GM04504 (cell line): ENCODE data around the gene PSG1.
A peak's percentile ranks its signal among the peaks of the same experiment; 100 is the strongest.
"Not testable (repeated sequence)": the region's sequence is repeated elsewhere in the genome, so short reads cannot be mapped to it uniquely, and the experiment has no call there.

Experiments used
- DNase-seq: peaks from one replicate; pipeline ENCODE4 v3.0.0-alpha.2; 2012; ENCODE audit warnings: low read depth

The PSG1 gene

DNA sequence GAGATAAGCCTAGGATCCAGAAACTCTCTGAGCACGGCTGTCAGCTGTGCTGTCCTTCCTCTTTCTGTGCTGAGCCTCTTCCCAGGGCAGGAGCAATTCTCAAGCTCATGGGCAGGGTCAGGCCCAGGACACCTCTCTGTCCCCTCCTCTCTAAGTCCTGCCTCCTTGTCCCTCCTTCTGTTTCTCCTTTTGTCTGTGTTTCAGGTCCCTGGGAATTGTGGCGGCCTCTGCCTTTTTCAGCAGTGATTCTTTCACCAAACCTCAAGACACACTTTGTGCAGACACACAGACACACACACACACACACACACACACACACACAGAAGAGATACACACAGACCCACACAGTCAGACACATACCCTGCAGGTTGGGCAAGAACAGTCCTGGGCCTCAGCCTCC lies at the start of gene PSG1:
Gene PSG1 (minus strand): TSS at position 101 of the 400 bp plus-strand sequence. CDS start 132 bp downstream, outside the sequence.
- no peak for DNase-seq

DNA sequence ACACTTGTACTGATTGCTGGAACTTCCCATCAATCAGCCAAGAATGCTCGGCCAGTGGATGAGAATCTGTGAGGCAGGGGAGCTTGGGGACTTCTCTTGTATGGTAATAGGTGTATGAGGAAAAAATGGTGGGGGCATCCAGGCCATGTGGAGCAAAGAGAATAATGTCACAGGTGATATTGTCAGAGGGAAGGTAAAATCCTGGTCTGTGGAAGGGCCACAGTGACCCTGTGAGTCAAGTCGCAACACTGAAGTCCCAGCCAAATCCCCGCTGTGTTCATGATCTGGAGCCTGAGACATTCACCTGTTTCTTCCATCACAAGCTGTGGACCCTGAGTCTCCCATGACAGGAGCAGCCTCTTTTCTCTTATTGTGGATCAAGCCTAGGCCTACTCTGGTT lies 49.4 kb upstream of the PSG1 start:
- no peak for DNase-seq

DNA sequence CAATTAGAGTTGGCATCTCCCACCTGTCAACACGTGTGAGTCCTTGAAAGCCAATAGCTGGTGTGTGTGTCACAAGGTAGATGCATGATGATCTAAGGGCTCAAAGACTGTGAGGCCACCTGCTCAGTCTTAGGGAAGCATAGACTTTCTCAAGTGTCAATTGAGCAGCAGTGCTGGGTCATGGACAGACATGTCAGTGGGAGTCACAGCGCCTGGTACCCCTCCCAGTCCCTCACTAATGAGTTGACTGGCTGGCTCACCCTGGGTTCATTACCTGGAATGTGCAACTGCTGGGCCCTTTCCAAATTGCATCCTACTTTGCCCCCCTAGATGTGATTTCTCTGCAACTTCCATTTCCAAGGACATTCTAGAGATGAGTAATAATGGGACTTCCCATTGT lies 47.3 kb upstream of the PSG1 start:
- no peak for DNase-seq

DNA sequence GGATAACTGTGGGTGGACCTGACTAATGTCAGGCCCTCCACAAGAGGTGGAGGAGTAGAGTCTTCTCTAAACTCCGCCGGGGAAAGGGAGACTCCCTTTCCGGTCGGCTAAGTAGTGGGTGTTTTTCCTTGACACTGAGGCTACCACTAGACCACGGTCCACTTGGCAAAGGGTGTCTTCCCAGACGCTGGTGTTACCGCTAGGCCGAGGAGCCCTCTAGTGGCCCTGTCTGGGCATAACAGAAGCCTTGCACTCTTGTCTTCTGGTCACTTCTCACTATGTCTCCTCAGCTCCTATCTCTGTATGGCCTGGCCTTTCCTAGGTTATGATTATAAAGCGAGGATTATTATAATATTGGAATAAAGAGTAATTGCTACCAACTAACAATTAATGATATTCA lies 43.6 kb upstream of the PSG1 start:
- peak; percentile 59 for DNase-seq

DNA sequence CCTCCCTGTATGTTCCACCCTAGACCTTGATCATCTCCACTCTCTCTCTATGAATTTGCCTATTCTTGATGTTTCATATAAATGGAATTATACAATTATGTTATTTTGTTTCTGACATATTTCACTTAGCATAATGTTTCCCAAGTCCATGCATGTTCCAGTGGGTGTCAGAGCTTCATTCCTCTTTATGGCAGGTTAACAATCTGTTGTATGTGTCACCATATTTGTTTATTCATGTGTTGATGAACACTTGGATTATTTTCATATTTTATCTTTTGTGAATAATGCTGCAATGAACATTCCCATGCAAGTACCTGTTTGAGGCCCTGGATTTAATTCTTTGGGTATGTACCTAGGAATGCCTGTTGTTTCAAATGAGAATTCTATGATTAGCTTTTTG lies 41.5 kb upstream of the PSG1 start:
- DNase-seq: not testable (repeated sequence)

DNA sequence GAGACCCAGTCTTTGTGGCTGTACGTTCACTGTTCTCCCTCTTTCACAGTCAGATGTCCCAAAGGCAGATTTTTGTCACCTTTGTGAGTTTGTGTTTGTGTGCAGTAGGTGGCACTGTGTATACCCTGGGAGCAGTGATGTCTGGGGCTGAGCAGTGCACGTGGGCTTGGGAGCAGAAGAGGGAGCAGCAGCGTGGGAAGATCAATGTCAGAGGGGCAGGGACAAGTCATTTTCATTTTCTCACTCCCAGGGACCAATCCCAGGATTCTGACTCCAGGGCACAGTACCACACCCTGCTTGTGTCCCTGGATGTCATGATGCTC lies 40.2 kb upstream of the PSG1 start:
- no peak for DNase-seq

DNA sequence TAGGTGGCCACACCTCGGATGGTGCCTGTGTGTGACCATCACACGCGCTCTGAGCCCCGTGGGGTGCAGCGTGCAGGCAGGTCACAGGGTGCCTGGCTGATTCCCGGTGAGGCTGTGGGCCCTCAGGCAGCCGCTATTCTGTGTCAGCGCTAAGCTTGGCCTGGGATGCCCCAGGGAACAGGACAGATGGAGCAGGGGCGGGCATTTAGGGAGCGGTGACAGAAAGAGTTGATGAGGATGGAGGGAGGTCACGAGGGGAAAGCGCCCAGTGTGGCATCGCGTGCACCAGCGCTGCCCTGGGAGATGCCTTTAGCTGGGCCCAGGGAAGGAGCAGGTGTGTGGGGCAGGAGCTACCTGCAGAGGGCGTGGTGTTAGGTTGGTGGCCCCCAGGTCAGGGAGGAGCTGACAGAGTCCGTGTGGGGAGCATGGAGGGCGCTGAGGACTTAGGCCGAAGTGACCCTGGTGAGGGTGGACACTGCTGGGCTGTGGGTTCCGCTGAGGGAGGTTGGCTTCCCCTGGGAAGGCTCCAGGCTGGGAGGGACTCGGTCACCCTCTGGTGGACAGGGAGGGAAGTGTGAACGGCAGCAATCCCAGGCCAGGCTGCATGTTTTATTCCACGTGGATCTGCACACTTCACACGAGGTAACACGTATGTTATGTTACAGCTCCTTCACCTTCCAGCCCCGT lies 39.7 kb upstream of the PSG1 start:
- not testable (repeated sequence) for DNase-seq

DNA sequence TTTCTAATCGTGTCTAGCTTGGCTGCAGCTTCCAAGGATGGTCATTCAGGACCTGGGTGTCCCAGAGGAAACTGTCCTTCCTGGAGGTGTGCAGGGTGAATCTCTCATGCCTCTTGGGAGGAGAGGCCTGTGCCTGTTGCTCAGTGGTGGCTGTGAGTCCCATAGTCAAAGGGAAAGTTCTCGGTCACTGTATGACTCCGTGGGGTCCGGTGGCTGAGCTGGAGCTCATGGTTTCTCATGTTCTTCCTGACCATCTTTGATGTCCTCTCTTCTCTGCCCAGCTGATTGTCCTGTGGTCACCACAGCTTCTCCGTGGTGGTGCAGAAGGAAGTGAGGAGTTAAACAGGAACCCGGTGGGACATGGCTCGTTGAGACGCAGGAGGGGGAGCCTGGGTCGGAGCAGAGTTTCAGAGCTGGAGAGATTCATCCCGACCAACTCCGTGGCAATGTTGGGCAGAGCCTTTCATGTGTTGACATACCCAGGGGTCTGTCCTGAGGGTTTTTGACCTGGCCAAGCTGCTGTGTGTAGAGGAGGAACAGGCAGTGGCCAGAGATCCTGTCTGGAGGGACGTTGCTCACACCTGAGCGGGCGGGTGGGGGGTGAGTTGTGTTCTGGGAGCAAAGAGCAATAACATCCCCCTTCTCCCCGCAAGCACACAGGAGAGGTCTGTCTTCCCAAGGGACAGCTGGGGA lies 39.0 kb upstream of the PSG1 start:
- DNase-seq: not testable (repeated sequence)

DNA sequence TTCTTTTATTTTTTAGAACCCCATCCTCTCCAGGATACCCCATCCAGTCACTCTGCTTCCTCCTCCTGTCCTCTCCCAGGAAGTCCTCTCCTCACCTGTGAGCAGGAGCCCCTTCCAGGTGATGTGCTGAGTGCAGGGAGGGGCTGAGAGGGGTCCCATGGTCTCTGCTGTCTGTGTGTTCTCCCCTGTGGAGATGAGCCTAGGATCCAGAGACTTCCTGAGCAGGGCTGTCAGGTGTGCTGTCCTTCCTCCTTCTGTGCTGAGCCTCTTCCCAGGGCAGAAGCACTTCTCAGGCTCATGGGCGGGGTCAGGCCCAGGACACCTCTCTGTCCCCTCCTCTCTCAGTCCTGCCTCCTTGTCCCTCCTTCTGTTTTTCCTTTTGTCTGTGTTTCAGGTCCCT lies 38.1 kb upstream of the PSG1 start, which contains the start of gene PSG6:
Gene PSG6 (minus strand): TSS at position 261 of the 400 bp plus-strand sequence. CDS start 102 bp downstream, at position 159.
- DNase-seq: not testable (repeated sequence)

DNA sequence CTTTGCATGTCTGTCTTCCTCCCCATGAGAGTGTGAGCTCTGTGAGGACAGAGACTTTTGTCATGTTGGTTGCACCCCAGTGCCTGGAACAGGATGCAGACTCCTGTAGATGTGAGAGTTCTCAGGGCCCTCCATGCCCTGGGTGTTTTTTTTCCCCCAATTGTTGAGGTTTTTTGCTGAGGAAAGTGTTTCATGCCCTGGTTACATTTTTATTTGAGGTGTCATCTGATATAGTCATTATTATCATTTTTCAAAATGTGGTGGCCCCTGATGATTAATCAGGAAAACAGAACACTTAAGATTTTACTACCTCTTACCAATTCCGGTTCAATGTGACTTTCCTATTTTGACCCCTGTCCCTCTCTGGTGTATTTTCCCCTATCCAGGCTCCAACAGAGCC lies 37.4 kb upstream of the PSG1 start:
- DNase-seq: not testable (repeated sequence)

DNA sequence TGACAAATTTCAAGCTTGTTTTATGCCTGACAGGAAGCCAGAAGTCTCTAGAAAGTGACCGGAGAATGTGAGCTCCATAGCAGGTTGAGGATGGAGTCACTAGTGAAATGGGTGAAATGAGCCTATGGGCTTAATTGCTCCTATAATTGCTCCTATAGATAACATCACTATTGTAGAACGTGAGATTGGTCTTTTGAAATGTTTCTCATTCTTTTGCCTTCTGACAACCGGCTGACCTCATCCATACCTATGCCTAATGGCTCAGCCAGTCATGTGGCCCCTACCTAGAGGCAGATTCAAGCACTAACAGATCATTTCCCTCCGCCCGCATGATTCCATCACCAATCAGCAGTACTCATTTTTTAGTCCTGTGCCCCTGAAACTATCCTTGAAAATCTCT lies 34.0 kb upstream of the PSG1 start:
- DNase-seq: not testable (repeated sequence)

DNA sequence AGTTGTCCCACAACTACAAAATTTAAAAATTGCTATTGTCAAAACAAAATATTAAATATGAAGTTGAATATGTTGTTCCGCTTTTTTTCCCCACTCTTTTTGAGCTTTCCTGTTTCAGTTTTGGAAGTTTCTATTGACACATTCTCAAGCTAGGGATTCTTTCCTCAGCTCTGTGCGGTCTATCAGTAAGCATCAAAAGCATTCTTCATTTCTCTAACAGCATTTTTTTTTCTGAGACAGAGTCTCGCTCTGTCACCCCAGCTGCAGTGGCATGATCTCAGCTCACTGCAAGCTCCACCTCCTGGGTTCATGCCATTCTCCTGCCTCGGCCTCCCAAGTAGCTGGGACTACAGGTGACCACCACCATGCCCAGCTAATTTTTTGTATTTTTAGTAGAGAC lies 33.4 kb upstream of the PSG1 start:
- DNase-seq: not testable (repeated sequence)

DNA sequence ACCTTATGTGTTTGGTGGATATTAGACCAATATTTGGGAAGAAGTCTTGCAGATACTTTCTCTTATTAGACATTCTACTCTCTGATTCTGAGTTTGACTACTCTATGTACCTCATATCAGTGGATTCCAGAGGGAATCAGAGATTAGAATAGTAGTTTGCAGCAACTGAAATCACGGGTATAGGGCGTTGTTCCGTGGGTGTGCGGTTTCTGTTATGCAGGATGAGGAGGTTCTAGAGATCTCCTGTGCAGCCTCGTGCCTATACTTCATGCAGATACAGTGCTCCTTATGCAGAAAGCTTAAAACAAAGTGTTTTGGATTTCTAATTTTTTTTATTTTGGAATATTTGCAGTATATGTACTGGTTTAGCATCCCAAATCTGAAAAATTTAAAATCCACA lies 32.2 kb upstream of the PSG1 start:
- DNase-seq: not testable (repeated sequence)

DNA sequence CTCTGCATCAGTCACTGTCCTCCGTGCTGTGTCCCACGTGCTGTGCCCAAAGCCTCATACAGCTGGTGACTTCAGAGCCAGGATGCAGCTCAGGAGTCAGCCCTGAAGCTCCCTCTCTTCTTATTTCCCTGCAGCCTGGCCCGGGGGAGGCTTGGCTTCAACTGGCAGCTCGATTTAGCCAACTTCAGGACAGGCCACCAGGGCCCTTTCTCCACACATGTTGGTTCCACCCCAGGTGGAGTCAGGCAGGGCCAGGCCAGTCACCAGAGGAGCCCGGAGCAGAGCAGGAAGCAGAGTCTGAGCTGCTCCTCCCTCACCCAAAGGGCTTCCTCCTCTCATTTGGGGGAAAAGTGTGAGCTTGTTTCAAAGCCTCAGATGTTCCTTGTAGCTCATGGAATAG lies 26.6 kb upstream of the PSG1 start:
- not testable (repeated sequence) for DNase-seq

DNA sequence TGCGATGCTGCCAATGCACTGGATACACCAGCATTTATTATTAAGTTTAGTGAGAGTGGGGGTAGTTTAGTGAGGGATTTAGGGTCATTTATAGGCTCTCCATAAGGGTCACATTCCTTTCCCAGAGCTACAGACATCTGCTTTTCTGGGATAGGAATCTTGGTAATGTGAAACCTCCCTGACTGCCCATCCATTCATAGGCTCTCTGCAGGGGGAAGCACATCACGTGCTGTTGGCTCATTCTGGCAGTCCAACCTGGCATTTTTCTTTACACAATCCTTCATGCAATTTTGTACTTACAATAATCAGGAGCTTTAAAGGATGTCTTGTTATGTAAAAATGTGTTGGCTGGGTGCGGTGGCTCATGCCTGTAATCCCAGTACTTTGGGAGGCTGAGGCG lies 21.0 kb upstream of the PSG1 start:
- peak; percentile 15 for DNase-seq

DNA sequence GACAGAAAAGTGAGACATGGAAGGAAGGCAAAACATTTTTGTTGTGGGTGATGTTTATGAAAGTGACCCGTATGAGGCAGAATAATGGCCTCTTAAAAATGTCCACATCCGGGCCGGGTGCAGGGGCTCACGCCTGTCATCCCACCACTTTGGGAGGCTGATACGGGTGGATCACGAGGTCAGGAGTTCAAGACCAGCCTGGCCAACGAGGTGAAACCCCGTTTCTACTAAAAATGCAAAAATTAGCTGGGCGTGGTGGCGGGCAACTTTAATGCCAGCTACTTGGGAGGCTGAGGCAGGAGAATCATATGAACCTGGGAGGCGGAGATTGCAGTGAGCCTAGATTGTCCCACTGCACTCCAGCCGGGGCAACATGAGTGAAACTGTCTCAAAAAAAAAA lies 20.2 kb upstream of the PSG1 start:
- not testable (repeated sequence) for DNase-seq

DNA sequence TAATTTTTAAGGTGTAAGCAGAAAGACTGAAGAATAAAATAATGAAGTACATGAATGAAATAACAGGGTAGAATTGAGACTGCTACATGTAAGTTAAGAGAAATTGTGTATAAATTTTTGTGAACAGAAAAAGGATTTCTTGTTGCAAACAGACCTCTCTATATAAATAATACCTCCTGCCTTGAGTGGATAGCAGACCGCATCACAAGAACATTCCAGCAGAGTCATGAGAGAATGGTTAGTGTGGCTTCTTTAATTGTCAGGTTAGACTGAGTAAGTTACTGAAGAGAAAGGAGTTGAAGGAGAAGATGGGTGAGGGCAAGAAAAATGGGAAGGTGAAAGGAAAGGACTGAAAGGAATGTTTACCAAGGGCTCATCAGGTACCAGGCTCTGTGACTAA lies 19.6 kb upstream of the PSG1 start:
- not testable (repeated sequence) for DNase-seq

DNA sequence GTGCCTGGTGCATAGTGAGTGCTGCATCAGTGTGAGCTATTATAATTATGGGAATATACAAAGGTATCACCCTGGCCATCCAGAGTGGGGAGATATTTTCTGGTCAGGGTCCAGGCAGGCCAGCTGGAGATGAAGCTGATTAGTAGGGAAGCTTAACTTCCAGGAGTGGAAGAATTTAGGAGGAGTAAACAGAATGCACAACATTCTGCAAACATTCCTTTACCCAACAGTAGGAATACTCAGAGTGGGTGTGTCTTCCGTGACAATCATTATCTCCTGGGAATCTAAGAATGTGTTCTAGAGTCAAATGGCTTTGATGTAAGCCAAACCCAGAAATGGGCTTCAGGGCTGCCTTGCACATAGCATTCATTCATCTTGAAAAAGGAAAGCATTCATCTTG lies 19.1 kb upstream of the PSG1 start:
- DNase-seq: not testable (repeated sequence)

DNA sequence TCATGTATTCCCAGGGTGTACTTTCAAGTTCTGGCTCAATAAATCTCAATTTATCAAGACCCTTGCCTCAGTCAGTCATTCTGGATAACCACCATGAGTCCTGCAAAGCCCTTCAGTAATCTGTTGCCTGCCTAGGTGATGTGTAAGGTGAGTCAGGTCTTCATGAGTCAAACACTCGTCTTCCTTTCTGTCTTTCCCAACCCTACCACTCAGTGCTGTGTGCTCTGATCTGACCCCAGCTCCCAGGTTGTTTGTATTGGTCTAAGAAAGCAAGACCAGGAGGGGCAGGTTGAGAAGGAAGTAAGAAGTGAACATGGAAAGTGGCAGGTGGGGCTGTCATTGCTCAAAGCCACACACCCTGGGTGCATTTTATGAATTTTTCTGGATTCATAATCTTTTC lies 18.2 kb upstream of the PSG1 start:
- DNase-seq: not testable (repeated sequence)

DNA sequence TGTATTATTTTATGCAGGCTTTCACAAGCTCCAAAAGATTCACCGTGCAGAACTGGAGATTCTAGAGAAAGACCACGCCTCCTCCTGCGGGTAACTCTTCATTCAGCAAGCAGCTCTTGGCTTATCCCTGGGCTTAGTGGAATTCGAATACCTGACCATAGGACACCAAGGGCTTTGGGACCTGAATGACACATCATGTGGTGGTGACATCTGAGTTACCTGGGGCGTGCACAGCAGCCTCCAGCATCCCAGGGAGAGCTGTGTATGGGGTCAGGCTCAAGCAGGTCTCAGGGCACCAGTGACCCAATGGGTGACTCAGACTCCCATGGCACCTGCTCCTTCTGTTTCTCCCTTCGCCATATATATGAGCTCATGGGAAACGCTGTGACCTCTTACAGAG lies 10.9 kb upstream of the PSG1 start:
- not testable (repeated sequence) for DNase-seq

DNA sequence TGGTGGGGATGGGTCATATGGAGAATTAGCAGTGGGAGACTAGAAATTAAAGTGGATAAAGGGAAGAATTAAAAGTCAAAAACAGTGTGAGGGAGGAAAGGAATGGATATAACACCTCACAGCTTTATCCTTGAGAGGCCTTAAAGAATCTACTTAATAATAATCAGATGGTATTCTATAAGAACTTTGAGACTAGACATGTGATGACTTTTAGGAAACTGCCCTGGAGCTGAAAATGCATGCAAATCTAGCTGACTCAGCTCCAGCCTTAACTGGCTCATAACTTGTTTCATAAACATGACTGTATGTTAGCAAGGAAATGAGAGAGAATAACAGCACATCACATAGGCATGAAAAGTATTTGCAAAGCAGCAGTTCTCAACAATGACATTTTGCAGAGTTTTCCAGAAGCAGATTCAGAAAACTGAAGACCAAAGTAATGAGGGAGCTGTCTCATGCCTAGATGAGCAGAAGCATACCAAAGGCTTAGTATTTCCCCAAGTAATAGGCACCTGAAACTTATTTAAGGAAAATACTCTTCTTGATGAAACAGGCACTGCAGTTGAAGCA lies 8.4 kb upstream of the PSG1 start:
- not testable (repeated sequence) for DNase-seq

DNA sequence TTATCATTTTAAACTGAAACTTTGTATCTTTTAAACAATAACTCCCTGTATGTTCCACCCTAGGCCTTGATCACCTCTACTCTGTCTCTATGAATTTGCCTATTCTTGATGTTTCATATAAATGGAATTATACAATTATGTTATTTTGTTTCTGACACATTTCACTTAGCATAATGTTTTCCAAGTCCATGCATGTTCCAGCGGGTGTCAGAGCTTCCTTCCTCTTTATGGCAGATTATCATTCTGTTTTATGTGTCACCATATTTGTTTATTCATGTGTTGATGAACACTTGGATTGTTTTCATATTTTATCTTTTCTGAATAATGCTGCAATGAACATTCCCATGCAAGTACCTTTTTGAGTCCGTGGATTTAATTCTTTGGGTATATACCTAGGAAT lies 3.2 kb upstream of the PSG1 start:
- DNase-seq: not testable (repeated sequence)

DNA sequence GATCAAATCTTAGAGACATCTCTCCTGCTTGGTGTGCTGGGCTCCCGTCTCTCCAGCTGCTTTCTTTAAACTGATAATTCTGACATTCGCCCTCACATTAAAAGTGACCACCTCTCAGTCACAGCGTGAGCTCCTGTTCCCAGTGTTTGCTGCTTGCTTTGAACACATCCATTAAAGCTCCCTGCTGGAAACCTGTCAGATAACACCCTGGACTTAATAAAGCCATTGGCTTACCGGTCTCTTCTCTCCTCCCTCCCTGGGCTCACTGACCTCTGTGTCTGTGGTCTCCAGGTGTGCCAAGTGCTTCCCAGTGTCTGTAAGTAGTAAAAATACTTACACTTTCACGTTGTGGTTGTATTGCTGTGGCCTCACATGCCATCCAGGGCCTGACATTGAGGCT lies 2.5 kb upstream of the PSG1 start:
- DNase-seq: not testable (repeated sequence)
